ENCODE results near the gene KIF5C.

The KIF5C gene

DNA sequence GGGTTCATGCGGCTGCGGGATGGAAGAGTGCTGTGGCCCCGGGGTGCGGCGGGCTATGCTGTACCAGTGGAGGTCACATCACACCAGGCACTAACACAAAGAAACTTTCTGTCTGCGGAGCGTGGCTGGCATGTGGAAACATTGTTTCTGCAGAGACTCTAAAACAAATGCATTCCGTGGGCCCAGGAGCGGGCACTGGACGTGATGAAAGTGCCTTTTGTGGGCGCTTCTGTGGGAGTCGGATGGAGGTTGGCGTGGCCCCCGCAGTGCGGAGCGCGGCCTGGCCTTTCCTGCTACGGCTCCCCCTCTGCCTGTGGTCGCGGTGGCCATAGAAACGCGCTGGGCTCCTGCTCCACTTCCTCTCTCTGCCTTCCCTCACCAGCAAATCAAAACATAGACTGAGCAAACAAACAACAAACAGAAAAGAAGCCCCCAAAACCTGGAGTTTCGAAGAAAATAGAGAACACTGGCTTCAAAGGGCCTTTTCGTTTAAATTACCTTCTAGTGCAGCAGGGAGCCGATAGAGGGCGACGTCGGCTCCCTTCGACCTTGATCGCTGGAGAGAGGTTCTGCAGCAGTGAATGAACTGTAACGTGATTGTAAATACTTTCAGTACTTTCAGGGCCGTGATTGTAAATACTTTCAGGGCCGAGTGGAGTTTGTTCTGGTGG is 51.4 kb downstream of the KIF5C start:
- DNase-seq (ENCODE audit: low spot score) = peak; percentile 74

DNA sequence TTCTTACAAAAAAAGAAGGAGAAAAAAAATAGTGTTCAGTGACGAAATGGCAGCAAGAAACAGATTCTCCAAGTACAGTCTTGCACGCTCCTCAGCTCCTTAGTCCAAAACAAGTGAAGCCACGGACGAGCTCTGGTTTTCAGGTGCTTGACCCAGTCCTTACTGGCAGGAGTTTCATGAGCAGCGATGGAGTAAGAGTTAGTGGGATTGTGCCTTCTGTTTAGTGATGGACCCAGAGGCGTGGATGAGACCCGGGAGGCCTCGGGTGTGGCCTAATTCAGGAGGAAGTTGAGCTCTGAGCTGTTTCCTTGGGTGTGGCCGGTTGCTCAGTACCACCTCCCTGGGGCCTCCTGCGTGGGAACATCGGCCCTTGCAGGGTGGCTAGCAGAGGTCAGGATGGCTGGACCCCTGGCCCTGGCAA is 52.0 kb downstream of the KIF5C start:
- peak; percentile 61 for DNase-seq (ENCODE audit: low spot score)

GRCh38 chr2:148928395-148928794 is 53.4 kb downstream of the KIF5C start:
- no peak for DNase-seq (ENCODE audit: low spot score)

- DNase-seq (ENCODE audit: low spot score) = no peak
These were observed 55.2 kb downstream of the KIF5C start for GRCh38 chr2:148930046-148930775.

DNA sequence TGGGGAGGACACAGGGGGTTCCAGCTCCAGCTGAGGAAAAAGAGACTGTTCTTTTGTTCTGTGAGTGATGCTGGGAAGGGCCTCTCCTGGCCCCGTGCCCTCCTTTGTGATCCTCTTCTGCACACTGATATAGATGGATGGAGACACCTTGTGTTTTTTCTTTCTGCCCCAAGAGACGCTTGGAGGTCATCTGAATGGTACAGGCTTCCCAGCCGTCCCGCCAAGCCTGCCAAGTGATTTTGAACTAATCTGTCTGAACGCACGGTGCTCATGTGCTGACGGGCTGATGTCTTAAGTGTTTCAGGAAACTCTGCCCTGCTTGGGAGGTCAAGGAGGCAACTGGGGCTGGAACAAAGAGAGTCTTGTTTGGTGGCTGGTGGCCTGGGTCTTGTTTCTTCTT is 57.5 kb downstream of the KIF5C start:
- no peak for DNase-seq (ENCODE audit: low spot score)

DNA sequence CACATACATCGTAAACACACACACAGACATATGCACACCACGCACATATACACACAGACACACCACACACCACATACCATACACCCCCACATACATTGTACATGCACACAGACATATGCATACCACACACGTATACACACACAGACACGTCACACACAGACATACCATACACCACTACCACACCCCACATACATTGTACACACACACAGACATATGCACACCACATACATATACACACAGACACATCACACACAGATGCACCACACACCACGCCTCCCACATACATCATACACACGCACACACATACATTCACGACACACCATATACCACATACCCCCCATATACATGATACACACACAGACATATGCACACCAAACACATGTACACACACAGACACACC is 58.4 kb downstream of the KIF5C start:
- DNase-seq (ENCODE audit: low spot score) = no peak

DNA sequence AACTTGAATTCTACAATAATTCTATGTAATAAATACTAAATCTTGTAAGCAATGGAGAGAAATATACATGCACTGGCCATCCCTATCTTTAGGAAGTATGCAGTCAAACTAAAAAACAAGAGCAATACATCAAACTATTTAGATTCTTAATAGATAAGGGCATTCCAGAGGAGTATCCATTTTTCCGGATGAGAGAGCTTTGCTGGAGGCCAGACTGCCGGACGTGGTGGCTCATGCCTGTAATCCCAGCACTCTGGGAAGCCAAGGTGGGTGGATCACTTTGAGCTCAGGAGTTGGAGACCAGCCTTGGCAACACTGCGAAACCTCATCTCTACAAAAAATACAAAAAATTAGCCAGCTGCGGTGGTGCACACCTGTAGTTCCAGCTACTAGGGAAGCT is 60.8 kb downstream of the KIF5C start:
- no peak for DNase-seq (ENCODE audit: low spot score)

DNA sequence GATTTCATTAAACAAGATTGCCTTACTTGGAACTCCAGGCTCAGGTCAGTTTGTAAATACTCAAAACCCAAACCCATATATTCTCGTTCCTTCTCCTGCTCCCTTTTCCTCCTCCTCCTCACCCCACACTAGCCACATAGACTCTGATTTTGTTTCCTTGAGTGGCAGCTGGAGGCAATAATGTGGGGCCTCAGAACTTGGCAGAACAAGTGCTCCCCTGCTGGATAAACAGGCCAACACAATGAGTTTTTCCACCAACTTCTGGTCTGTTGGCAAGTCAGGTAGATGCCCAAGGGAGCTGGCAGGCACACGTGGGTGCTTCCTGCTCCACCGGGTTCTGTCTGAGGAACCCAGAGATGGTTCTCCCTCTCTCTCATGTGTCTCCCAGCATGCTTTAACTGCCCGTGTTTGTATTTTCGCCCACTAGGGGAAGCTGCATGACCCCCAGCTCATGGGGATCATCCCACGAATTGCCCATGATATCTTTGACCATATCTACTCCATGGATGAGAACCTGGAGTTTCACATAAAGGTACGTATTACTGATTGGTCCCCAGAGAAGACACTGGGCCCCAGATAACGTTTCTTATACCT is 61.9 kb downstream of the KIF5C start:
- peak; percentile 16 for DNase-seq (ENCODE audit: low spot score)

DNA sequence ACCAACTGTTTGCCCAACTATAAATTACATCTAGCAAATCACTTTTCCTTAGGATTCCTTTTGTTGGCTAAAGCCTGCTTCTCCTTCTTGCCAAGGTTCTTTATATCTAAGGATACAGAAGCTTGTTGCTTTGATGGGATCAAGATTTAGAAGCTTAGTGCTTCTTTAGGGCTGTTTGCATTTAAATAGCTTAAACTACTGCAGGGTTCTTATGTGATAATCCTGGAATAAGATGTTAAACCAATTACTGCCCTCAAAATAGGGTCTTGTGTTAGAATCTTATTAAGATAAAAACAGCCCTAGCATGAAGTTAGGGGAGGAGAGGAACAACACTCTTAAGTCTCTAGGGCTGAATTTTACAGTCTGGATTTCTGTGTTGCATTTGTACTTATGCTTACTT is 64.2 kb downstream of the KIF5C start:
- DNase-seq (ENCODE audit: low spot score) = no peak

GRCh38 chr2:148943097-148943496 is 68.1 kb downstream of the KIF5C start:
- no peak for DNase-seq (ENCODE audit: low spot score)

DNA sequence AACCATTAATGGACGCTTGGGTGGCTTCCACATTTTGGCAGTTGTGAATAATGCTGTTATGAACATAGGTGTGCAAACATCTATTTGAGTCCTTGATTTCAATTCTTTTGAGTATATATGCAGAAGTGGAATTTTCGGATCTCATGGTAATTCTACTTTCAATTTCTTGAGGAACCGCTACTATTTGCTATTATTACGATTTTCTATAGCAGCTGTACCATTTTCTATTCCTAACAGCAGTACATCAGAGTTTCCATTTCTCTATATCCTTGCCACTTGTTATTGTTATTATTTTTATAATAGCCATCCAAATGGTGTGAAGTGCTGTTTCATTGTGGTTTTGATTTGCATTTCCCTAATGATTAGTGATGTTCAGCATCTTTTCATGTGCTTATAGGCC is 69.5 kb downstream of the KIF5C start:
- no peak for DNase-seq (ENCODE audit: low spot score)

DNA sequence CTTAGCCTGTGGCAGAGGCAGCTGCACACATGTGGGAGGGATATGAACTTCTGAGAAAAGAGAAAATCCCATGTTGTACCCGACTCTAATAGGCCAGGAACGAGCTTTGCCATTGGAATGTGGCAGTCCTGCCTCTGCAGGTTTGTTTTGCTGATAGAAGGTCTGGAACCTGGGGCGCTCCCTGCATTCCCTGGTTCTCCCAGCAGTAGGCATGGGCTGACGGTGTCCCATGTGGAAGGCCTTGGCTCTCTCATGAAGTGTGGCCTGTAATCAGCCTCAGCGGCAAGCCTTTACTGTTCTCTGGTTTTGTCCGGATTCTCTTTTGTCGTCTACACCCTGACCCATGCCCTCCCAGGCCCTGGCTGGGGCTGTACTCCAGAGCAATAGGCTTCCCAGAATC is 72.3 kb downstream of the KIF5C start:
- no peak for DNase-seq (ENCODE audit: low spot score)

GRCh38 chr2:148948868-148949267 is 73.8 kb downstream of the KIF5C start:
- DNase-seq (ENCODE audit: low spot score) = no peak

DNA sequence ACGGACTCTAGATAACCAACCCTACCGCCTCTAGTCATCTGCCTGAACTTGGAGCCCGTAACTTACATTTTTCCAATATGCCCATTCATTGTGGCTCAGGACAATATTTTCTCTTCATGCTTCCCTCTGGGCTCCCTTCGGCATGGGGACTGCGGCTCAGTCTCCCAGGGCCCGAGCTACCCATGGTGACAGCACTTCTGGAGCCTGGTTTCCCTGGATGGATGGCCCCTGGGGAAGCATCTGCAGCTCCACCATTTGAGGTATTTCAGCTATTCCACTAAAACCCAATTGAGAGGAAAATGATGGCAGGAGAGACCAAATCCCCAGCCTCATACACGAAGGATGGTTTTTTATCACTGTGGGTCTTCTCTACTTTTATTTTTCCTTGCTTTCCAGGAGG is 74.3 kb downstream of the KIF5C start:
- no peak for DNase-seq (ENCODE audit: low spot score)

- no peak for DNase-seq (ENCODE audit: low spot score)
These were observed 77.6 kb downstream of the KIF5C start for GRCh38 chr2:148952621-148953020.

DNA sequence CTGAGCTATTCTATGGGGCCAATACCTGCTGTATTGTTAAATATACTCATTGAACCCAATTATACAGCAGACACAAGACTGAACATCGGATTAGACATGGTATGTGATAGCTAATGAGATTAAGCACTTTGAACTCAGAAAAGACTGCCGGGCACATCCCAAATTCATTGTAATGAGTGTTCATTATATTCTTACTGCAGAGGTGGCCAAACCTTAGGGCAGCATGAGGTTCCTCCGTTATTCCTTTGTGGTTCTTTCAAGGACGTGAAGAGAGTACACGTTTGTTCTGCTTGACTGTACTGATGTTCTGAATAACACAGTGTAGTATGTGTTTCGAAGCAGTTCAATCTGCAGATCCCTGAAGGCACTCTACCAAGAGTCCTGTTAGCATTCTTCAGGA is 78.4 kb downstream of the KIF5C start:
- DNase-seq (ENCODE audit: low spot score) = no peak

DNA sequence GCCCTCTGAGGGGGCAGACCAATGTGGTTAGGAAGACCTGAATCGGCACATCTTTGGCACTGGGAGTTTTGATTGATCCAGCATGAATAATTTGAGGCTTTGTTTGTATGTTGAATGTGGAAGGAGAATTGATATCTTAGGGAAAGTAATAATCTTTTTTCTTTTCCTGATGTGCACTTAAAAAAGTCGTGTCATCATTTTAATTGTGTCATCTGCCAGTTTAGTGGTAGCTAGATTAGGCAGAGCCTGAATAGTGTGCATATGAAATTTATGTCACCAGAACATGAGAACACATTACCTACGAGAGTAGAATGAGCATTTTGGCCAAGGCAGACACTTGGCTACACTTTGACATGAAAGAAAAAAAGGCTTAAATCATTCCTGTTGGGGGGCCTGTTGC is 79.5 kb downstream of the KIF5C start:
- no peak for DNase-seq (ENCODE audit: low spot score)

GRCh38 chr2:148955798-148956197 is 80.8 kb downstream of the KIF5C start:
- DNase-seq (ENCODE audit: low spot score) = no peak

DNA sequence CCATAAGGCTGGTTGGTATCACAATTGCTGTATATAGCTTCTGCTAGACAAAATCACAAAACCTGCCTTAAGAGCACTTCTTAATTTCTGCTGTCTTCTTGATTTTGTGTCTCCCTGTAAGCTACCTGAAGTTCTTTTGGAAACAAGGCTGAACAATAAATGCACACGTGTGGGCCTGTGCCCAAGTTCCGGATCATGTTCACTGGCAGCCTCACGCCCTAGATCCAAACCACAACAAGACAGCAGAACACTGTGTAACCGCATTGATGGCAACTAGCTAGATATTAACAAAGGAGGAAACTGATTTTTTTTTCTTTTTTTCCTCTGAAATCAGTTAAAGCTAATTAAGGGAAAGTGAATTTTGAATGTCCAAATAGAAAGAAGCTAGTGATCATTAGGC is 82.0 kb downstream of the KIF5C start:
- no peak for DNase-seq (ENCODE audit: low spot score)

GRCh38 chr2:148959745-148960144 is 84.7 kb downstream of the KIF5C start:
- DNase-seq (ENCODE audit: low spot score) = no peak

DNA sequence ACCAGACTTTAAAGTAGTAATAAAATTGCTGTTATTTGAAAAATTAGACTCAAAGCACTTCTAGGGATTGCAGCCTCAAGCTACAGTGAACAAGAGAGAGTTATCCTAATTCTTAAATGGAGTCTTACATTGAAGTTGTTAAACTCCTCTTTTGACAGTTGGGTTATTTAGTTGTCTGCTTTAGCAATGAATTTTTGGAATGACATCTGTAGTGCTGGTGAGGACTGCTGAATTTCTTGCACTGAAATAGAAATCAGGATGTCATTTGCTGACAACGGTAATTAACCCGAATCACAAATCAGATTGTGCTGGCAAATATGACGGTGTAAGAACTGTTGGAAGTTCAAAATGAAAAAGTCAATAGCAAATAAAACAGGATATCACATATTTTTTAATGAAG is 85.5 kb downstream of the KIF5C start:
- DNase-seq (ENCODE audit: low spot score) = no peak

- DNase-seq (ENCODE audit: low spot score) = no peak
These were observed 88.4 kb downstream of the KIF5C start for GRCh38 chr2:148963461-148963860.

DNA sequence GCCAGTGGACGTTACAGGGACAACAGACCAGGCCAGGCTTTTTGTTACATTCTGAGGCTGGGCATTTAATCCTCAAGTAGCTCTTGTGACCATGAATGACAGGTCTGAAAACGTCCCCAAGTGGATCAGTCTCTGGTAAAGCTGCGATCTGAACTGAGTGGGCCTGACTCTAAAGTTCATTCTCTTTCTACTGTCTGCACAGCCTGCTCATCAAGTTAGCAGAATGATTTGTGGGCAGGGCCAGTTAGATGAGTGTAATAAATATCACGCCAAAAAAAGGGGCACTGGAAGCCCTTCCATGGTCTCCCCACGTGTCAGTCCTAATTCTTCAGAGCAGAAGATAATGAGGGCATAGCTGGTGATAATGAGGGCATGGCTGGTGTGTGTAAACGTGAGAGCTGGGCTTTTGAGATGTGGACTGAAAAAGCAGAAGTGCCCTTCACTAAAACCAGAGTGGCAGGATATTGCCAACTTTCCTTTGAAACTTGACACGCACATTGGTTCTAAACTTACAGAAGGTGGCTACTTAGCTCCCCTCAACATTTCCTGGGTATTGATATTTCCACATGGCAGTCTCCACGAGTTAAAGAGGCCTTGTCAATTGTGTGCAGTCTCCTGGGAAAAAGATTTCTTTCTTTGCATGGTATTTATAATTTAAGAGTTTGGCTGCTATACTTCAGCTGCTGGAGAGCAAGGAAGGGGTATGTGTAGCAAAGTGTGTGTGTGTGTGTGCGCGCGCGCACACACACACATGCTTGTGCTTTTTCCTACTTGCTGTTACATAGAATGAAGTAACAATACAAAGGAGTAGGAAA is 90.8 kb downstream of the KIF5C start:
- DNase-seq (ENCODE audit: low spot score) = no peak
